ENCODE results near the gene TNFRSF17.
"Not testable (repeated sequence)": the region's sequence is repeated elsewhere in the genome, so short reads cannot be mapped to it uniquely, and the experiment has no call there.

TNFRSF17 gene

GRCh38 chr16:11955713-11956123, 9.3 kb upstream of the TNFRSF17 start:
- peaks cover 10% of the 10 kb centered on the region for H3K4me1 ChIP-seq (ENCODE audit: control insufficient read depth, insufficient read depth, low read length)
- no peak overlapping the region for H3K9ac ChIP-seq (ENCODE audit: low read depth, low read length)
- peak overlapping the region; percentile 17 for H3K4me3 ChIP-seq (ENCODE audit: low read length)
- H3K9me3 ChIP-seq (replicated peaks; ENCODE audit: low read length): no peaks in the 10 kb centered on the region
- no peaks in the 10 kb centered on the region for H3K36me3 ChIP-seq (ENCODE audit: insufficient read depth, low read length)
- no peaks in the 10 kb centered on the region for H3K27me3 ChIP-seq (ENCODE audit: control insufficient read depth, insufficient read depth, low read length)
- peak overlapping the region; percentile 39 for H3K4me2 ChIP-seq (ENCODE audit: low read length)

GRCh38 chr16:11956558-11956957, 8.5 kb upstream of the TNFRSF17 start:
- Histone ChIP-seq H3K9ac (ENCODE audit: low read depth, low read length) (no peak overlapping the region), H3K9me3 (replicated peaks; ENCODE audit: low read length) (no peaks in the 10 kb centered on the region), H3K4me3 (ENCODE audit: low read length) (no peak overlapping the region), H3K36me3 (ENCODE audit: insufficient read depth, low read length) (no peaks in the 10 kb centered on the region), H3K4me1 (ENCODE audit: control insufficient read depth, insufficient read depth, low read length) (peaks cover 10% of the 10 kb centered on the region), H3K27me3 (ENCODE audit: control insufficient read depth, insufficient read depth, low read length) (no peaks in the 10 kb centered on the region), H3K4me2 (ENCODE audit: low read length) (no peak overlapping the region)

- no peak overlapping the region for H3K4me3 ChIP-seq (ENCODE audit: low read length)
- no peaks in the 10 kb centered on the region for H3K27me3 ChIP-seq (ENCODE audit: control insufficient read depth, insufficient read depth, low read length)
- H3K9me3 ChIP-seq (replicated peaks; ENCODE audit: low read length): no peaks in the 10 kb centered on the region
- H3K36me3 ChIP-seq (ENCODE audit: insufficient read depth, low read length): no peaks in the 10 kb centered on the region
- H3K4me1 ChIP-seq (ENCODE audit: control insufficient read depth, insufficient read depth, low read length): peaks cover 10% of the 10 kb centered on the region
- H3K9ac ChIP-seq (ENCODE audit: low read depth, low read length): no peak overlapping the region
- no peak overlapping the region for H3K4me2 ChIP-seq (ENCODE audit: low read length)
Measured at GRCh38 chr16:11957591-11958395, 7.2 kb upstream of the TNFRSF17 start.

- H3K4me1 ChIP-seq (ENCODE audit: control insufficient read depth, insufficient read depth, low read length): not testable (repeated sequence)
Measured at GRCh38 chr16:11962457-11962856, 2.6 kb upstream of the TNFRSF17 start.

GRCh38 chr16:11962978-11963377, 2.0 kb upstream of the TNFRSF17 start:
- not testable (repeated sequence) for H3K4me1 ChIP-seq (ENCODE audit: control insufficient read depth, insufficient read depth, low read length); H3K4me3 ChIP-seq (ENCODE audit: low read length); H3K9me3 ChIP-seq (replicated peaks; ENCODE audit: low read length); H3K36me3 ChIP-seq (ENCODE audit: insufficient read depth, low read length); H3K27me3 ChIP-seq (ENCODE audit: control insufficient read depth, insufficient read depth, low read length); H3K9ac ChIP-seq (ENCODE audit: low read depth, low read length); H3K4me2 ChIP-seq (ENCODE audit: low read length)

More at GRCh38 chr16:11962457-11962856, 2.6 kb upstream of the TNFRSF17 start:
- H3K4me3 ChIP-seq (ENCODE audit: low read length); H3K27me3 ChIP-seq (ENCODE audit: control insufficient read depth, insufficient read depth, low read length); H3K9me3 ChIP-seq (replicated peaks; ENCODE audit: low read length); H3K9ac ChIP-seq (ENCODE audit: low read depth, low read length); H3K4me2 ChIP-seq (ENCODE audit: low read length); H3K36me3 ChIP-seq (ENCODE audit: insufficient read depth, low read length): not testable (repeated sequence)

GRCh38 chr16:11963706-11964105, 1.3 kb upstream of the TNFRSF17 start:
- no peaks in the 10 kb centered on the region for H3K36me3 ChIP-seq (ENCODE audit: insufficient read depth, low read length)
- H3K9ac ChIP-seq (ENCODE audit: low read depth, low read length): no peak overlapping the region
- no peak overlapping the region for H3K4me2 ChIP-seq (ENCODE audit: low read length)
- H3K4me3 ChIP-seq (ENCODE audit: low read length): no peak overlapping the region
- H3K9me3 ChIP-seq (replicated peaks; ENCODE audit: low read length): no peaks in the 10 kb centered on the region
- no peaks in the 10 kb centered on the region for H3K4me1 ChIP-seq (ENCODE audit: control insufficient read depth, insufficient read depth, low read length)
- peaks cover 4% of the 10 kb centered on the region for H3K27me3 ChIP-seq (ENCODE audit: control insufficient read depth, insufficient read depth, low read length)

- H3K36me3 ChIP-seq (ENCODE audit: insufficient read depth, low read length): no peaks in the 10 kb centered on the region
- no peaks in the 10 kb centered on the region for H3K4me1 ChIP-seq (ENCODE audit: control insufficient read depth, insufficient read depth, low read length)
- peaks cover 4% of the 10 kb centered on the region for H3K27me3 ChIP-seq (ENCODE audit: control insufficient read depth, insufficient read depth, low read length)
- H3K4me3 ChIP-seq (ENCODE audit: low read length): no peak overlapping the region
- H3K4me2 ChIP-seq (ENCODE audit: low read length): no peak overlapping the region
- H3K9ac ChIP-seq (ENCODE audit: low read depth, low read length): no peak overlapping the region
- H3K9me3 ChIP-seq (replicated peaks; ENCODE audit: low read length): no peaks in the 10 kb centered on the region
Measured at GRCh38 chr16:11966173-11966572, 1.2 kb downstream of the TNFRSF17 start.

- H3K4me3 ChIP-seq (ENCODE audit: low read length): no peak overlapping the region
- H3K4me2 ChIP-seq (ENCODE audit: low read length): no peak overlapping the region
- H3K36me3 ChIP-seq (ENCODE audit: insufficient read depth, low read length): no peaks in the 10 kb centered on the region
- no peaks in the 10 kb centered on the region for H3K4me1 ChIP-seq (ENCODE audit: control insufficient read depth, insufficient read depth, low read length)
- no peak overlapping the region for H3K9ac ChIP-seq (ENCODE audit: low read depth, low read length)
- no peaks in the 10 kb centered on the region for H3K9me3 ChIP-seq (replicated peaks; ENCODE audit: low read length)
- peaks cover 4% of the 10 kb centered on the region for H3K27me3 ChIP-seq (ENCODE audit: control insufficient read depth, insufficient read depth, low read length)
Measured at GRCh38 chr16:11967195-11967911, 2.3 kb downstream of the TNFRSF17 start.

- Histone ChIP-seq H3K4me2 (ENCODE audit: low read length) (no peak overlapping the region), H3K27me3 (ENCODE audit: control insufficient read depth, insufficient read depth, low read length) (peaks cover 4% of the 10 kb centered on the region), H3K36me3 (ENCODE audit: insufficient read depth, low read length) (no peaks in the 10 kb centered on the region), H3K4me1 (ENCODE audit: control insufficient read depth, insufficient read depth, low read length) (no peaks in the 10 kb centered on the region), H3K4me3 (ENCODE audit: low read length) (no peak overlapping the region), H3K9me3 (replicated peaks; ENCODE audit: low read length) (no peaks in the 10 kb centered on the region), H3K9ac (ENCODE audit: low read depth, low read length) (no peak overlapping the region)
Measured at GRCh38 chr16:11968577-11968976, 3.6 kb downstream of the TNFRSF17 start.

- not testable (repeated sequence) for H3K9ac ChIP-seq (ENCODE audit: low read depth, low read length); H3K27me3 ChIP-seq (ENCODE audit: control insufficient read depth, insufficient read depth, low read length); H3K4me1 ChIP-seq (ENCODE audit: control insufficient read depth, insufficient read depth, low read length); H3K9me3 ChIP-seq (replicated peaks; ENCODE audit: low read length); H3K4me3 ChIP-seq (ENCODE audit: low read length); H3K4me2 ChIP-seq (ENCODE audit: low read length); H3K36me3 ChIP-seq (ENCODE audit: insufficient read depth, low read length)
Measured at GRCh38 chr16:11970292-11970691, 5.3 kb downstream of the TNFRSF17 start.

GRCh38 chr16:11972128-11972527, 7.1 kb downstream of the TNFRSF17 start:
- H3K9me3 ChIP-seq (replicated peaks; ENCODE audit: low read length): no peaks in the 10 kb centered on the region

GRCh38 chr16:11973070-11973469, 8.1 kb downstream of the TNFRSF17 start:
- Histone ChIP-seq H3K36me3 (ENCODE audit: insufficient read depth, low read length) (no peaks in the 10 kb centered on the region), H3K9ac (ENCODE audit: low read depth, low read length) (no peak overlapping the region), H3K4me3 (ENCODE audit: low read length) (no peak overlapping the region), H3K4me1 (ENCODE audit: control insufficient read depth, insufficient read depth, low read length) (peaks cover 11% of the 10 kb centered on the region), H3K27me3 (ENCODE audit: control insufficient read depth, insufficient read depth, low read length) (no peaks in the 10 kb centered on the region), H3K4me2 (ENCODE audit: low read length) (no peak overlapping the region), H3K9me3 (replicated peaks; ENCODE audit: low read length) (no peaks in the 10 kb centered on the region)

More at GRCh38 chr16:11972128-11972527, 7.1 kb downstream of the TNFRSF17 start:
- Histone ChIP-seq H3K27me3 (ENCODE audit: control insufficient read depth, insufficient read depth, low read length) (peaks cover 4% of the 10 kb centered on the region), H3K4me3 (ENCODE audit: low read length) (no peak overlapping the region), H3K36me3 (ENCODE audit: insufficient read depth, low read length) (no peaks in the 10 kb centered on the region), H3K4me2 (ENCODE audit: low read length) (no peak overlapping the region), H3K4me1 (ENCODE audit: control insufficient read depth, insufficient read depth, low read length) (peaks cover 7% of the 10 kb centered on the region), H3K9ac (ENCODE audit: low read depth, low read length) (no peak overlapping the region)
